ENCODE results near the gene GLYATL3.

Gene GLYATL3

DNA sequence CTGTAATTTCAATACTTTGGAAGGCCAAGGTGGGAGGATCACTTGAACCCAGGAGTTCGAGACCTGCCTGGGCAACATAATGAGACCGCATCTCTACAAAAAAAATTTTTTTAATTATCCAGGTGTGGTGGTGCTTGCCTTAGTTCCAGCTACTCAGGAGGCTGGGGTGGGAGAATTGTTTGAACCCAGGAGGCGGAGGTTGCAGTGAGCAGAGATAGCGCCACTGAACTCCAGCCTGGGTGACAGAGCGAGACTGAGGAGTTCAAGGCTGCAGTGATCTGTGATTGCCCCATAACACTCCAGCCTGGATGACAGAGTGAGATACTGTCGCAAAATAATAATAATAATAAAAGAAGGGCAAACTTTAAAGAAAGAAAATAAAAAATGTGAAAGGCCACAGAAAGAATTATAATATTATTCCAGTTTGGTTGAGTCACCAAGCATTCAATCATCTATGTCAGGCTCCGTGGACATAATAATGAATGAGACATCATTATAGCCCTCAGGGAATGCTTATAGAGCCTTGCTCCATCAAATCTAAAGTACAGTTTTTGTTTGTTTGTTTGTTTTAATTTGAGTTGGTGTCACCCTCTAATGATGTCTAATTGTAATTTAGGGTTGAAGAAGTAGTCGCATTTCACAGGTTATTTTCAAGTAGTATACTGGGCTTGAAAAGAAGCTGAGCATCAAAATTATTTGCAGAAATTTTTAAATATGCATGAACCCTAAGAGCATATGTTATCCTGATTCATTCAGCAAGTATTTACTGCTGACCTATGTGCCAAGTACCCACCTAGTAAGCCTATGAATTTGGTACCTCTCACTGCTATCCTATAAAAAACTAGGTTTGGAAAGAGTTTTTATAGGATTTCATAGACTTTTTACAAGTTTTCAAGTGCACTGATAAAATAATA is 15.1 kb downstream of the GLYATL3 start:
- DNase-seq, result no peak

DNA sequence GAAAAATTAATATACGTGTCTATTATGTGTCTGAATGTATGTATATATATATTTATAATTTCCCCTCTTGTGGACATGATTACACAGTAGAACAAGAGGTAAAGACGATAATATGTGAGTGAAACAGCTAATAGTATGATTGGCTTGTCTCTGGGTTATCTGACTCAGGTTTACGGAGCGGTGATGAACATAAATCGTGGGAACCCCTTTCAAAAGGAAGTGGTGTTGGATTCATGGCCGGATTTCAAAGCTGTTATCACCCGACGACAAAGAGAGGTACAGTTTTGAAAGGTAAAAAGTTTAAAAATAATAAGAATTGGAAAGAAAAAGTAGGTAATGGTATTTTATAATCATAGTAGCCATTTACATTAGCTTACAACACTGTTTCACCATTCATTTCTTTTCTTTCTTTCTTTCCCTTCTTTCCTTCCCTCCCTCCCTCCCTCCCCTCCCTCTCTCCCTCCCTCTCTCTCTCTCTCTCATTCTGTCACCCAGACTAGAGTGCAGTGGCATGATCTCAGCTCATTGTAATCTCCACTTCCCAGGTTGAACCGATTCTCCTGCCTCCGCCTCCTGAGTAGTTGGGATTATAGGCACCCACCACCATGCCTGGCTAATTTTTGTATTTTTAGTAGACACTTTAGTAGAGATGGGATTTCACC is 15.9 kb downstream of the GLYATL3 start:
- no peak for DNase-seq

- DNase-seq, result no peak
Observed at GRCh38 chr6:49516147-49516505, 16.4 kb downstream of the GLYATL3 start.

DNA sequence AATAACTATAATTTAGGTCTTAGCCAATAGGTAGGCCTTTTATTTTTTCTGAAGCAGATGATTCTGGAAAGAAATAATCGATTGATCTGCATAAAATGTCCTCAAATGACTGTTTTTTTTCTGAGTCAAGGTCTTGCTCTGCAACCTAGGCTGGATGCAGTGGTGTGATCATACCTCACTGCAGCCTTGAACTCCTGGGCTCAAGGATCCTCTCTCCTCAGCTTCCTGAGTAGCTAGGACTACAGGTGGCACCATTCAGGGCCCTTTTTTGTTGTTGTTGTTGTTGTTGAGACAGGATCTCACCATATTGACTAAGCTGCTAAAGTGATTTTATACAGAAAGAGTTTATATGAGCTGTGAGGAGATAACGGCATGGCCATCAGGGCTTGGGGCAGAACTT is 18.2 kb downstream of the GLYATL3 start:
- no peak for DNase-seq

DNA sequence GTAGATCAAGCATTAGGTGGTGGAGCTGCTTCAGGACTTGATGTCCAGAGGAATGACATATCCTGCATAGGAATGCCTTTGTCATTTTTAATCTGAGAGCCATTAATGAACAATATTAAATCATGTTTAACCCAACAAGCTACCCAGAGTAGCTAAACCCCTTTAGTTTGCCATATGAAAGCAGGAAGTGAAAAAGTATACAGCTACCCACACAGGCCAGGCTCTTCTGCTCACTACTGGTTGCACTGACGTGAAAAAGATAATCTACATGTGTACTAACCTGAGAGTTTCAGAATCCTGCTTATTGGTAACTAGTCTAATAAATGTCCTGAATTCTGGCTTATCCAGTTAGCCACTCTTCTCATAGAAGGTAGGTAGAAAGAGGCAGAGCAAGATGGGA is 19.9 kb downstream of the GLYATL3 start:
- no peak for DNase-seq

DNA sequence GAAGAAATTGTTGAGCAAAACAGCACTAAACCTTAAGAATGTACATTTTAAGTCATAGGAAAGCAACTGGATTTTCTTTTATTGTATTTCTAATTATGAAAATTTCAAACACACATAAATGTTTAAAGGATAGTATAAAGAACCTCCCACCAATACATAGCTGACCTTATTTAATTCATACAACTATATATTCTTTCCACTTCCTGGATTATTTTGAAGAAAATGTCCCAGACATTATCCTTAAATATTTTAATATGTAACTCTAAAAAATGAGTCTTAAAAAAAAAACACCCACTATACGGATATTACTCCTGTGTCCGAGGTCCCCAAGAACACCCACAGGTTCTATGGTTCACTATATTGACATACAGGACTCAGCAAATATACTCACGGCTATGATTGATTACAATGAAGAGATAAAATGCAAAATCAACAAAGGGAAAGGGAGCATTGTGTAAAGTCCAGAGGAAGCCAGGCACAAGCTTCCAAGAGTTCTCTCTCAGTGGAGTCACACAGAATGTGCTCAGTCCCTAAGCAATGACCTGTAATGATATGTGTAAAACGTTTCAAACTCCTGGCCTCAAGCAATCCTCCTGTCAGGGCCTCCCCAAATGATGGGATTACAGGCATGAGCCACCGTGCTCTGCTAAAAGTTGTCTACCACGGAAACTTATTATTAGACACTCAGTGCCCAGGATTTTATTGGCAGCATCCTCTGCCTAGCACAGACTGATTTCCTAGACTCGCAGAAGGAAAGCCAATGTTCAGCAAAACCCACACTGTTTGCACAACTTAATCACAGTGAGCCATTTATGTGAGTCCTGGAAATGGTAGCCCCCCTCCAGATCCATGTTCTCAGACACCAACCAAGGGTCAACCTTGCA is 23.2 kb downstream of the GLYATL3 start:
- no peak for DNase-seq

- DNase-seq, result no peak
Observed at GRCh38 chr6:49523901-49524300, 24.2 kb downstream of the GLYATL3 start.

DNA sequence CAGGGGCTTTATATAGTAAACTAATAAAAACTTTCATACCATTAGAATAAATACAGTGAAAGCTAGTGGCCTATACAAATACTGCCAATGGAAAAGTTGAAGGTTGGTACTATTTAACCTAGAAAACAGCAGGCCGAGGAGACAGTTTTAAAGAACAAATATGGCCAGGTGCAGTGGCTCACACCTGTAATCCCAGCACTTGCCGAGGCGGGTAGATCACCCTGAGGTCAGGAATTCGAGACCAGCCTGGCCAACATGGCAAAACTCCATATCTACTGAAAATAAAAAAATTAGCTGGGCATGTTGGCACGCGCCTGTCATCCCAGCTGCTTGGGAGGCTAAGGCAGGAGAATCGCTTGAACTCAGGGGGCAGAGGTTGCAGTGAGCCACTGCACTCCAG is 24.8 kb downstream of the GLYATL3 start:
- DNase-seq, result no peak

DNA sequence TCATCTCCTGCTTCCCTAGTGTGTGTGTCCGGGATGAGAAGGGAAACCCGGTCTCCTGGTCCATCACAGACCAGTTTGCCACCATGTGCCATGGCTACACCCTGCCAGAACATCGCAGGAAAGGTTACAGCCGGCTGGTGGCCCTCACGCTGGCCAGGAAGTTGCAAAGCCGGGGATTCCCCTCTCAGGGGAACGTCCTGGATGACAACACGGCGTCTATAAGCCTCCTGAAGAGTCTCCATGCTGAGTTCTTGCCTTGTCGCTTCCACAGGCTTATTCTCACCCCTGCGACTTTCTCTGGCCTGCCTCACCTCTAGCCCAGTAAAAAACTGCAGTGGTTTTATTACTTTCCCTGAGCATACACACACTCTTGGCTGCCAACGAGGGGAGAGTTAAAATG is 26.9 kb downstream of the GLYATL3 start:
- peak in 1 of 3 donors; percentile 6 for DNase-seq

GRCh38 chr6:49527320-49527719 is 27.6 kb downstream of the GLYATL3 start:
- DNase-seq, result no peak

GRCh38 chr6:49528571-49528970 is 28.8 kb downstream of the GLYATL3 start:
- no peak for DNase-seq

DNA sequence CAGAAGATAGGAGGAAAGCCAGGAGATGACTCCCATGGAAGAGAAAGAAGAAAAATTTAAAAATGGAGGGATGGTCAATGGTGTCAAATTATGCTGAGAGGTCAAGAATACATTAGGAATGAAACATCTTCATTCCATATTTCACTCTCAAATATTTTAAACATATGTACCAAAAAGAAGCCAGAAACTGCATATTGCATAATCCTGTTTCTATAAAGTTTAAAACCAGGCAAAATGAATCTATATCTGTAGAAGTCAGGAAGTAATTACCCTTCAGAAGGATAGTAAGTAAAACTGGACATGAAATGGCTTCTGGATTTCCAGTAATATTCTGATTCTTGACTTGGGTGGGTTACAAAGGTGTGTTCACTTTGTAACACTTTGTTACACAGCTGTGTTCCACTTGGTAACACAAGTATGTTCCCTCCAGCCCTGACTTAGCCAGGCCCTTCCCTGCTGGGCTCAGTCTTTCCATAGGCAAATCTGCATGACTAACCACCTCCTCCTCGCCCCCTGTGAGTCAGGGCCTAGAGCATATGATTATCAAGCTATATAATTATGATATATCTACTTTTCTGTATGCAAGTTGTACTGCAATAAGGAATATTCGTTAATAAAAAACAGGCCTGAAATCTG is 30.5 kb downstream of the GLYATL3 start:
- DNase-seq, result peak in 2 of 3 donors; percentile 10 to 13

GRCh38 chr6:49531774-49532569 is 32.2 kb downstream of the GLYATL3 start:
- peak; percentile 36 to 78 (median 76) for DNase-seq

DNA sequence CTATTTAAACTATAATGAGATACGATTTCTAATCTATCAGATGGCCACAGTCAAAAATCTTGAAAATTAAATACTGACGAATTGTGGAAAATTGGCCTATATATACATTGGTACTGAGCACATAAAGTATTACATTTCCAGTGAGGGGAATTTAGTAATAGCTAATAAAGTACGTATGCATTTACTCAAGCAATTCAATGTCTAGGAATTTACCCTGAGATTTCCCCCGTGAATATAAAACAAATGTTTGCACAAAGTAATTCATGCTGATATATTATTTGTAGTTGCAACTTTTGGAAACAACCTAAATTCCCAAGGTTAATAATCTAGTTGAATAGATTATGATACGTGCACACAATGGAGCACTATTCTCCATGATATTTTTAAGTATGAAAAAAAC is 36.1 kb downstream of the GLYATL3 start:
- DNase-seq, result no peak

DNA sequence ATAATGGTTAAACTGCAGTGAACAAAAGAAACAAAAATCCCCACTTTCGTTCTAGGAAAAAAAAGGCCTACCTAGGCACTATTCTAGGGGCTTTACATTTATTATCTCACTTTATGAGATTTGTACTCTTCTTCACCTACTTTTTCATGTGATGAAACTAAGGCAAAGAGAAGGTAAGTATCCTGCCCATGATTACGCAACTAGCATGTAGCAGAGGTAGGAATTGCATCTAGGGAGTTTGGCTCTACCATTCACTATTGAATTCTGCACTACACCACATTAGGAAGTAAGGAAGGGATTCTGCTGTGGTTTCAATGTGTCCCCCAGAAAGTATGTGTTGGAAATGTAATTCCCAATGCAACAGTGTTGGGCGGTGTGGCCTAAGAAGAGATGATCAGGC is 39.4 kb downstream of the GLYATL3 start:
- DNase-seq, result no peak

- no peak for DNase-seq
Observed at GRCh38 chr6:49540614-49541013, 40.9 kb downstream of the GLYATL3 start.

DNA sequence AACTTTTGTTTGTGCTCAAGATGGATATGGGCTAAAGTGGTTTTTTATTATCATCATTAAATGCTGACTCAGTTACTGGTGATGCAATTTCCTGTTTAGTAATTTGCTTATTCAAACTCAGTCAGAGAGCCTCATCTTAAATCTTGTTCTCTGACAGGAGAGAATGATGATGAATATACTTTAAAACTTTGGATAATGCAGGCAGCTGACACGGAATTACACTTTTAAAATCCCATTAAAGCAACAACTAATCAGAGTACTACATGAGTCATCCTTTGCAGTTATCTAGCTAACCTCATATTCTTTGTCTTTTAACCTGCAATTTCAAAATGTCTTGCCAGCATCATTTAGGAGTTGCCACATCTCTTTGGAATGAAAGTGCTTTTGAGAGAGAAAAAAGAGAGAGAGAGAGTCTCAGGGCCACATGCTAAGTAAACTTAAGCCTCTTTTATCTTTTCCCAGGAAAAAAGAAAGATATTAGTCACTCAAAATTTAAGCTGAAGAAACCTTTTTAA is 41.5 kb downstream of the GLYATL3 start:
- DNase-seq, result peak in 2 of 3 donors; percentile 23 to 33

DNA sequence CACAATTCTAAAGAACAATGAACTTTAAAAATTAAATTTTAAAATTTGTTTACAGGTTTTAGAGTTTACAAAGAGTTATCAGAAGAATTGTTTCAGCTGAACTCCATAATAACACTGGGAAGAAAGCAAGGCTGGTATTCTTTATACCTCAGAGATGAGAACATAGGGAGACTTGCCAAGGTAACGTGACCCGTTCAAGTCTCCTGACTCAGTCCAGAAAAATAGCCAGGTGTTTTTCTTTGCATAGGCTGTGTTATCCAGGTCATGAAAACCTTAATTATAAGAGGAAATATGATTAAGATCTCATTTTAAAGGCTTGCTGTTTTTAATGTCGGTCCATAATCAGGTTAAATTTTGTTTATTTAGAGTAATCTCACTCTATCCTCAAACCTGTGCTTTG is 42.2 kb downstream of the GLYATL3 start:
- DNase-seq, result no peak

DNA sequence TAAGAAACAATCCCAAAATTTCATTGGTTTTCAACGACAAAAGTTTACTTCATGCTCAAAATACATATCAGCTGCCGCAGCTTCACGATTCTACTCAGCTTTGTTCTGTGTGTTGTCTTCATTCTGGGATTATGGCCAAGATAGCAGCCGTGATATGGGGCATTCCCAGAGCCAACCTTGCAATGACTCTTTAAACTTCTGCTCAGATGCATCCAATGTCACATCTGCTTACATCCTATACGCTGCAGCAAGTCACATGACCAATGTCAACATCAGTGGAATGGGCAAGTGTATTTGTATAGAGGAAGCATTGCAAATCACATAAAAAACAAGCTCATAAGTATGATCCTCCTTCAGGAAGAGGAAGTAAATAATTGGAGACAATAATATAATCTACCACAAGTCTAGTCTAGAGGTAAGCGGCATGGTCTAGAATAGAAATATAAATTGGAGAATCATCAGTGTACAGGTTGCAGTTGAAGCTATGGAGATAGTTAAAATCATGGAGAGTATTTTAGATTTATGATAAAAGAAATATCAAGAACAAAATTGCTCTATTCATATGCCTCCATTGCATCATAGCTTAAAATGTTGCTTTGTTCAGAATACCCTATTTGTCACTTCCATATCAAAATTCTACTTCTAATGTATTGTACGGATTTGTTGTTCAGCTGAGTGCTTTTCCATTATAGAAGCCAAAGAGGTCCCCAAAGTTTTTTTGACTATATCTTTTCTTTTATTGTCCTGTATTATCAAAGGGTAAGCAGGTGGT is 43.5 kb downstream of the GLYATL3 start:
- peak in 2 of 3 donors; percentile 14 to 30 for DNase-seq

- DNase-seq, result no peak
Observed at GRCh38 chr6:49546331-49546730, 46.6 kb downstream of the GLYATL3 start.
